Heart right ventricle (tissue), 16 donors: ENCODE measurements around the gene PROM2. TPM values are rescaled to one million over a fixed set of nuclear protein-coding genes. Genes with fewer than 3 reads are reported as not detected.

Source experiments
- ATAC-seq, 8 donors: fragments of 200-7000 bp; cut with Tn5 transposase; one replicate each; pipeline ENCODE4 v1.9.1; 2020; ENCODE audit warnings: mild to moderate bottlenecking in 8 of 8, moderate library complexity in 8 of 8, moderate number of reproducible peaks in 1 of 8
- DNase-seq, 2 donors: peaks; one replicate each; pipeline ENCODE4 v3.0.0-alpha.2; 2020
- H3K27ac ChIP-seq, 10 donors: fragments of 200-600 bp; sonication (generic) in 2 of 10; one replicate each; pipeline versions ENCODE4 v1.5.0 to v1.8.0; 2020 to 2022; ENCODE audit warnings: mild to moderate bottlenecking in 3 of 10
- H3K27me3 ChIP-seq, 7 donors: fragments of 200-600 bp; one replicate each; pipeline ENCODE4 v1.8.0; 2021 to 2022; ENCODE audit warnings: mild to moderate bottlenecking in 2 of 7
- H3K36me3 ChIP-seq, 9 donors: fragments of 200-600 bp; sonication (generic) in 1 of 9; one replicate each; pipeline versions ENCODE4 v1.5.0 to v1.8.0; 2020 to 2022; ENCODE audit warnings: mild to moderate bottlenecking in 2 of 9
- H3K4me1 ChIP-seq, 9 donors: fragments of 200-600 bp; sonication (generic) in 1 of 9; one replicate each; pipeline versions ENCODE4 v1.5.0 to v1.8.0; 2020 to 2022; ENCODE audit warnings: mild to moderate bottlenecking in 4 of 9
- H3K4me3 ChIP-seq, 10 donors: fragments of 200-600 bp; sonication (generic) in 2 of 10; one replicate each; pipeline versions ENCODE4 v1.5.0 to v1.8.0; 2020 to 2022; ENCODE audit warnings: mild to moderate bottlenecking in 7 of 10, moderate library complexity in 2 of 10
- H3K9me3 ChIP-seq, 11 donors: fragments of 200-600 bp in 10 of 11; sonication (generic) in 2 of 11; one replicate each; pipeline versions ENCODE4 v1.5.0 to v1.8.0; 2013 to 2022; ENCODE audit warnings: mild to moderate bottlenecking in 2 of 11, control low read depth in 1 of 11, moderate library complexity in 1 of 11
- WGBS, 2 donors: extraction: QIAGEN DNeasy Blood & Tissue Kit; methylation state at CpG; one replicate each; pipeline ENCODE4 v1.1.7; 2013; ENCODE audit warnings: inconsistent platforms in 1 of 2; 5-methylcytosine and 5-hydroxymethylcytosine counted together
- intact Hi-C, 10 donors: fragments of 100-400 bp; cut with DNase I; formaldehyde crosslinking; loops; one replicate each; pipeline versions ENCODE4 v1.11.1 to v1.14.2; 2022
- polyA plus RNA-seq, 2 donors: library from polyadenylated mRNA; stranded (reverse); fragments of 200-250 nt; gene quantifications; one replicate each; pipeline ENCODE4 v1.2.3, GENCODE V29; 2013
- total RNA-seq, 10 donors: library from RNA; stranded (reverse); fragmentation: NEBNext Ultra II Directional in 3 of 10; extraction: Animal tissue kit (Norgen Biotek cat#: 25700) in 3 of 10; gene quantifications; one replicate each; pipeline versions ENCODE4 v1.2.1 to v1.2.4, GENCODE V29; 2021 to 2023
- TF ChIP-seq, protein P1 (sequence below), 9 donors: fragments of 200-600 bp; sonication (generic) in 2 of 9; IDR thresholded peaks; one replicate each; pipeline versions ENCODE4 v1.5.0 to v1.8.0; 2021 to 2022; ENCODE audit warnings: antibody characterized with exemption in 9 of 9, mild to moderate bottlenecking in 5 of 9, moderate library complexity in 1 of 9
- donor health status: Arrhythmogenic right ventricular cardiomyopathy.
- donor health status: ischemic (EF 13 %, LVEDD 7.1; RV severe dilation, severe dysfunction).
- donor health status: healthy with polysubstance abuse.
- donor health status: DM: no; HTN: yes; CAD: no.
- donor health status: DM: no; HTN: no; CAD: no.
- donor health status: ischemic (EF 25% LVEDD 6.9; RV normal size, moderate dysfunction).
- donor health status: ischemic (EF 25% LVEDD 5.7; RV mildly dilated, moderate dysfunction).
- donor health status: healthy.
- donor health status: DM: yes; HTN: yes; CAD: no.
- donor health status: Ischemic cardiomyopathy.
- donor health status: ischemic (EF 35%, LVEDD 5.7; RV mildly dilated, moderate dysfunction).
- donor health status: nonischemic (EF 11% LVEDD 7.7; RV severe dilation, severe dysfunction).
- donor health status: DM: yes; HTN: yes; CAD: no.
- donor health status: PGD.
- donor health status: ischemic (EF 29% LVEDD 5.4; RV normal size, mild dysfunction).
- donor health status: nonischemic (EF 23%, LVEDD 6.1; RV moderate dilation, normal function).

PROM2 gene
- total and polyA plus RNA-seq, 12 donors = 0.32 to 3.4 (median 0.94) TPM

DNA sequence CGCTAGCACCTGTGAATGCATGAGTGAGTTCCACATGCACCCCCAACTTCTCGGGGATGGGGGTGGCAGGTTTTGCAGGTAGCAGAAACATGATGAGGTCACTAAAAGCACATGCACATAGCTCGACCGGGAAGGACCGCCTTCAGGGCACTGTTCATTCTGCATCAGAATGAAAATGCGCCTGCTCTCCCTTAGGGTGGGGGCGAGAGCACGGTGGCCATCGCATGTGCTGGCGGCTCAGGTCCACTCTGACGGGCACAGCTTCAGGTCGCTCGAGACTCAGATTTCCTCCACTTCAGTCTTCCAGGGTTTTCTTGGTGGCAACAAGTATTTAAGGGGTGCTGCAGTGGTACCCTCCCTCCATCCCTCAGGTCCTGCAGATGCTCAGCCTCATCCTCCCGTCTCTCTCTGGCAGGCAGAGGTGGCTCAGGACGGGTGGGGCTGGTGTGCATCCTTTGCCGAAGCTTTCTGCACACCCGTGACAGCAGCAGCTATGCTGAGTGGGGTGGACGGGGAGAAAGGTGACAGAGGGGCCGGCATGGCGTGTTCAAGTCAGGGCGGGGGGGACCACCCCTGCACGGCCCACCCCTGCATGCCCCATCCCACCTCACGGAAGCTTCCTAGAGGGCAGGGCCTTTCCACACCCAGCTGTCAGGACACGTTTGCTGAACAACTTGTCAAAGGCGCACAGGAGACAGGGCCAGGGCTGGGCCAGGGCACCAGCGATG lies 37.7 kb downstream of the PROM2 start:
- WGBS, 2 donors = 74 to 75% methylated on average over 26 of the region's 26 CpGs

DNA sequence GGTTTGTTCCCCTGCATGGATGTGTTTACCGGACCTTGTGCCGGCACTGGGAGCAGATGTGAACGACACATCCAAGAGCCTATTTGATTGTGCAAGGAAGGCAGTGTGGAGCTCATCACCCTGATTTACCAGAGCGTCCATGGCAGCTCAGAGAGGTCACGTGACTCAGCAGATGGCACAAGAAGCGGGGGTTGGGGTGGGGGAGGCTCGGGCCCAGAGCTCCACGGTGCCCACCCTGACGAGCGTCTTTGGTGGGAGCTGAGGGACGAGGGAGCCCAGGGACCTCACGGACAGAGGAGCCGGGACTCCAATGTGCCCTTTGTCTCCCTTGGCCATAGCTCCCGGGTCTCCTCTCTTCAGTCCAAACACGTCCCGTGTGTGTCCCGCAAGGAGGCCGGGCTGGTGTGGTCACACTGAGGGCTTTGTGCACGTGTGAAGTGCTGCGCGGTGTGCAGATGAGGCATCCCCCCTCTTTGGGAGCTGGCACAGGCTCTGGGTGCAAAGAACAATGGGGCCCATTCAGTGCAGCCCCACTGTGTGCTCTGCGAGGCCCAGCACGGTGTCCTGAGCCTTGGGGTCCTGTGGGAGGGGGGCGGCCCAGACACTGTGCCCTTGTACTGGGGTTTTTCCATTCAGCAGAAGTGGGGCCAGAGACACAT lies 38.4 kb downstream of the PROM2 start:
- Histone ChIP-seq H3K9me3 (no peaks in the 10 kb centered on the region), H3K4me3 (no peak overlapping the region), H3K4me1 (no peaks in the 10 kb centered on the region), H3K36me3 (no peaks in the 10 kb centered on the region), H3K27ac (no peak overlapping the region), H3K27me3 (peaks cover 0 to 32% (median 6%) of the 10 kb centered on the region in 7 donors)
- ATAC-seq (no peak), DNase-seq (no peak)
- 81 to 87% methylated on average over 24 of the region's 24 CpGs for WGBS, 2 donors
- TF ChIP-seq, protein P1, sequence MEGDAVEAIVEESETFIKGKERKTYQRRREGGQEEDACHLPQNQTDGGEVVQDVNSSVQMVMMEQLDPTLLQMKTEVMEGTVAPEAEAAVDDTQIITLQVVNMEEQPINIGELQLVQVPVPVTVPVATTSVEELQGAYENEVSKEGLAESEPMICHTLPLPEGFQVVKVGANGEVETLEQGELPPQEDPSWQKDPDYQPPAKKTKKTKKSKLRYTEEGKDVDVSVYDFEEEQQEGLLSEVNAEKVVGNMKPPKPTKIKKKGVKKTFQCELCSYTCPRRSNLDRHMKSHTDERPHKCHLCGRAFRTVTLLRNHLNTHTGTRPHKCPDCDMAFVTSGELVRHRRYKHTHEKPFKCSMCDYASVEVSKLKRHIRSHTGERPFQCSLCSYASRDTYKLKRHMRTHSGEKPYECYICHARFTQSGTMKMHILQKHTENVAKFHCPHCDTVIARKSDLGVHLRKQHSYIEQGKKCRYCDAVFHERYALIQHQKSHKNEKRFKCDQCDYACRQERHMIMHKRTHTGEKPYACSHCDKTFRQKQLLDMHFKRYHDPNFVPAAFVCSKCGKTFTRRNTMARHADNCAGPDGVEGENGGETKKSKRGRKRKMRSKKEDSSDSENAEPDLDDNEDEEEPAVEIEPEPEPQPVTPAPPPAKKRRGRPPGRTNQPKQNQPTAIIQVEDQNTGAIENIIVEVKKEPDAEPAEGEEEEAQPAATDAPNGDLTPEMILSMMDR (IDR thresholded peaks at IDR 0.05) = no peak
- intact Hi-C loops = loop anchor here in 2 of 10 donors (10.0 kb wide), 2 partner anchors 78 to 118 kb away; no protein-coding TSS in a partner anchor

More for the DNA sequence above, 37.7 kb downstream of the PROM2 start:
- Histone ChIP-seq H3K36me3 (no peaks in the 10 kb centered on the region), H3K27me3 (peaks cover 0 to 32% (median 6%) of the 10 kb centered on the region in 7 donors), H3K4me3 (no peak overlapping the region), H3K9me3 (no peaks in the 10 kb centered on the region), H3K27ac (no peak overlapping the region), H3K4me1 (no peaks in the 10 kb centered on the region)
- TF ChIP-seq, protein P1 (IDR thresholded peaks at IDR 0.05) = no peak
- intact Hi-C loops = loop anchor here in 2 of 10 donors (10.0 kb wide), 2 partner anchors 77 to 117 kb away; no protein-coding TSS in a partner anchor
- ATAC-seq (no peak), DNase-seq (no peak)

DNA sequence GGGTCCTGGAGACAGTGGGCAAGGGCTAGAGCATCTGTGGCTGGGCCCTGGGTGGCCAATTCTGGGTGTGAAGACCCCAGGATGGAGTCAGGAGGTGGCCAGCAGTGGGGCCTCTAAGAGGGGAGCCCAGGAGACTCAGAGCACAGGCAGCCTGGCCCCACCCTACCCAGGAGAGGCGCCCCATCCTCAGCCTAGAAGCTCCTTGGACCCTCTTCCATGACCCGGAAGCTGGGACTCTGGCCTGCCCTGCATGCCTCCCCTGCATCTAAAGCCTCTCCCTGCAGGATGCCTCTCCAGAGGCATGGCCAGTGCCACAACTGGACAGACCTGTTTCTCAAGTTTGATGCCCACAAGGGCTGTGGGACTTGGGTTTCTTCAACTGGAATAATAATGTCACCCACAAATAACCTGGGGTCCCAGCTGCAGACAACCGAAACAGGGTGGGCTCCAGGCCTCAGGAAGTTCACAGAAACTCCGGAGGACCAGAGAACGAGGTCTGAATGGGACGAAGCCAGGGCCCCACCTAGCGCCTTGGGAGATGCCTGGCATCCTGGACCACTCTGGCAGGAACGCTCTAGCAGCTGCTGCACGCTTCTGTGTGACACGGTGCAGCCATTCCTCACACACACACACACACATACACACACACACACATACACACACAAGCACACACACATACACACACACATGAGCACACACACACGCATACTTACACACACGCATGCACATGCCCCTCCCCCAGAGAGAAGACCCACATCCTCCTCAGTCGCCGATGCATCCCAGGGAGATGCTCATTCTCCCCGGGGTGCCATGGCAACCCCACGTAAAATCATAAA lies 39.3 kb downstream of the PROM2 start:
- H3K4me1 ChIP-seq = no peaks in the 10 kb centered on the region
- ATAC-seq = no peak
- intact Hi-C loops = loop anchor here in 4 of 10 donors (2.0 to 10.0 kb wide), 4 partner anchors 79 to 119 kb away; no protein-coding TSS in a partner anchor
- no peaks in the 10 kb centered on the region for H3K36me3 ChIP-seq
- DNase-seq = peak in 1 of 2 donors; percentile 1
- TF ChIP-seq, protein P1 (IDR thresholded peaks at IDR 0.05) = no peak
- no peak overlapping the region for H3K4me3 ChIP-seq
- no peaks in the 10 kb centered on the region for H3K9me3 ChIP-seq
- peaks cover 0 to 32% (median 6%) of the 10 kb centered on the region in 7 donors for H3K27me3 ChIP-seq
- WGBS, 2 donors = 74 to 77% methylated on average over 16 of the region's 16 CpGs
- no peak overlapping the region for H3K27ac ChIP-seq

DNA sequence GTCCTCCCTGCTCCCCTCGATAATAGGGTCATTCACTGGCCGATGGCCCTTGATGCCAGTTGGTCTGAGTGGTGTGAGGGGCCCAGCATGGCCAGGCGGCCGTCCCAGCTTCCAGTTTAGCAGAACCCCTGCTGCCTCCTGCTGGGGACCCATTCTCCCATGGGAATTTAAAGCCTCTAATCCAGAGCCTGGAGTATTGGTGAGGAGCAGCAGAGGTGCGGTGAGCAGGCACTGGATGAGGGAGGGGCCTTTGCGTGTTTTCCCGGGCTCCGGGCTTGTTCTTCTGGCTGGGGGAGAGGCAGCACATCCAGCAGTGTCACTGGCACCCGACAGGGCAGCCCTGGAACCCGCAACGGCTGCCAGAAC lies 40.3 kb downstream of the PROM2 start:
- no peaks in the 10 kb centered on the region for H3K9me3 ChIP-seq
- intact Hi-C loops = loop anchor here in 4 of 10 donors (2.0 to 10.0 kb wide), 4 partner anchors 80 to 120 kb away; no protein-coding TSS in a partner anchor
- no peak overlapping the region for H3K4me3 ChIP-seq
- no peaks in the 10 kb centered on the region for H3K36me3 ChIP-seq
- ATAC-seq = no peak
- TF ChIP-seq, protein P1 (IDR thresholded peaks at IDR 0.05) = no peak
- no peaks in the 10 kb centered on the region for H3K4me1 ChIP-seq
- 76 to 82% methylated on average over 11 of the region's 11 CpGs for WGBS, 2 donors
- H3K27ac ChIP-seq = no peak overlapping the region
- peaks cover 0 to 36% (median 6%) of the 10 kb centered on the region in 7 donors for H3K27me3 ChIP-seq
- no peak for DNase-seq
